ENCODE results near the gene TMEM132D. TPM values are rescaled to one million over a fixed set of nuclear protein-coding genes. Genes with fewer than 3 reads are reported as not detected.
A peak's percentile ranks its signal among the peaks of the same experiment; 100 is the strongest.

The TMEM132D gene
- polyA plus RNA-seq, 1 donor, result 1.2 TPM

DNA sequence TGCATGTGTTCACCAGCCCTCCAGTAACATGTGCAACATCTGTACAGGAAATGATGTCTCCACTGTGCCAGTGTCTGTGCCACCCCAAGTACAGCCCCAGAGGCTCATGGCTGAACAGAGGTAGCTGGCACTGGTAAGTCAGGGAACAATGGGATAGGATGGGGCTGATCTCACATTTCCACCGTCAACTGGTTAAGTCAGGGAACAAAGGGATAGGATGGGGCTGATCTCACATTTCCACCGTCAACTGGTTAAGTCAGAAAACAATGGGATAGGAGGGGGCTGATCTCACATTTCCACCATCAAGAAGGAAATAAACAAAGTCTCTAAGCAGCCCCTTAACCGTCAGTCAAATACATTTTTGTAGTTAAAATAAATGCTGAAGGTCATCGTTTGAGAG is 246.6 kb downstream of the TMEM132D start:
- DNase-seq, result no peak

GRCh38 chr12:129651951-129652350 is 251.9 kb downstream of the TMEM132D start:
- DNase-seq, result no peak

DNA sequence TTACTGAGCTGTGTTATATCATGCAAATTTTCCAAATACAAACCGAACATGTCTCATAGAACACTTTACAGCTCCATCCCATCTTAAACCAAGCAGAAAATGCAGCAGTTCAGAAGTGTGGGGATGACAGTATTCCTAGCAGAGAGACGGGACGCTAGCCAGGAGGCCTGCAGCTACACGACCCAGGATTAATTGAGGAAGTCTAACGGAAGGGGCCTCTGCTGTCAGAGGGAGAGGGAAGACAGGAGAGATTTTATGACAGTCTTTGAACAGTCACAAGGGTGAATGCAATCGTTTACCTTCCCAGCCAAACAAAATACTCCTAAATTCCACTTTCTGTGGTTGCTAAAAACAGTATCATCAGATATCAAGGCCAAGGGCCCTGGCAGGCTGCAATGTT is 261.9 kb downstream of the TMEM132D start:
- peak; percentile 12 for DNase-seq

DNA sequence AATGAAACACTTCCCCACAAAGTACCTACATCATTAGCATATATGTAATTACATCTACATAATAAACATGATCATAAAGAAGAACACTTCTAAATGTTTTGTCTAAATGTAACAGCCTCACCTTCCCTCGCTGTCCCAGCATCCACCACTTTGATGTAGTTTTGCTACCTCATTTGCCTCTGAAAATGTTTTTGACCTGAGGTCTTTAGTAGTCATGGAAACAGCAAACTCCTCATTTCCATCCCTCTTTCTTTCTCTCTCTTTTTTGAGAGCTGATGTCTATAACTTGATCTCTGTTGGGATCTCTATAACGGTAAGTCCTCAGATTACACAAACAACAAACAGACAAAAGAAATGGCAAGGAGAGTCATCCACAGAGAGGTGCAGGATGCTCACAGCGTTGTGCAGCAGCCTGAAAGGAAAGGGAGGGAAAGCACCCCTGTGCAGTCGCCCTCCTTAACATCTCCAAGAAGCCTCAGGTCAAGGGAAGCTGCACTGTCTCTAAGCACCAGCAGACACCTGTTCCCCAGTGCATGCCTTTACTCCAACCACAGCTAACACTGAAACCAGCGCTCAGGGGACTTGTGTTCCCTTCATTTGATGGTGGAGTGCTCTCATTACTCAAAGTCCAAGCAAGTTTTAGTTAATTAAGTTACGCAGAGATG is 268.7 kb downstream of the TMEM132D start:
- DNase-seq, result no peak

- DNase-seq, result no peak
Observed at GRCh38 chr12:129631316-129631715, 272.5 kb downstream of the TMEM132D start.

GRCh38 chr12:129629901-129630300 is 273.9 kb downstream of the TMEM132D start:
- DNase-seq, result no peak

DNA sequence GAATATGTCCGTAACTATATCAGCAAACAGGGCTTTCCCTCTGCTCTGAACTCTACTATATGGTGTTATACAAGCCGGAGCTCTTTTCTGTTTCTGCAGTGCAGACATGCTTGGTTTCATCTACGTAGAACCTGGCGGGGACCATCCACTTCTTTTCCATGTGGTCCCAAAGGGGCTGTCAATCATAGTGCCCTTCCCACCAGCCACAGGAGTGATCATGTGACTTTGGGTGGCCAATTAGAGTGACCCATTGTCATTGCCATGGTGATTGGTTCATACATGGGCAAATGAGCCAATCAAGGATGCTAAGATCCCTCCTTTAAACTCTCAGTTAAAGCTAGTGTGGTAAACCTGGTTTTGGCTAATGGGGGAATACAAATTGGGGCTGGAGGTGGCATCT is 281.3 kb downstream of the TMEM132D start:
- no peak for DNase-seq

- no peak for DNase-seq
Observed at GRCh38 chr12:129619271-129619670, 284.6 kb downstream of the TMEM132D start.

GRCh38 chr12:129617849-129618248 is 286.0 kb downstream of the TMEM132D start:
- DNase-seq, result no peak

DNA sequence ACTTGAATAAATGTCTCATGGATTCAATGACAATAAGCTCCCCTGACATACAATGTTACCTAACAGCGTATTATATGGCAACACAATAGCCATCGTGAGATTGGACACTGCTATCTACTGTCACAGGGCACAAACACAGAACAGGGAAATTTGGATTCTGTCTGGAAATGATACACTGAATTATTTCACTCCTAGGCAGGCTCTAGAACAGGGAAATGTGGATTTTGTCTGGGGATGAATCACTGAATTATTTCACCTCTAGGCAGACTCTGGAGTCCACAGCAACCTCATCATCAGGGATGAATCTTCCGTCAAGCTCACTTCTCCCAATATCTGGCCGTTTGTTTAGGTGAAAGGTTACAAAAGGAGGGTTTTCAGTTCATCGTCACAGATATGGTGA is 288.8 kb downstream of the TMEM132D start:
- no peak for DNase-seq

- DNase-seq, result peak; percentile 7
Observed at GRCh38 chr12:129614221-129614885, 289.5 kb downstream of the TMEM132D start.

DNA sequence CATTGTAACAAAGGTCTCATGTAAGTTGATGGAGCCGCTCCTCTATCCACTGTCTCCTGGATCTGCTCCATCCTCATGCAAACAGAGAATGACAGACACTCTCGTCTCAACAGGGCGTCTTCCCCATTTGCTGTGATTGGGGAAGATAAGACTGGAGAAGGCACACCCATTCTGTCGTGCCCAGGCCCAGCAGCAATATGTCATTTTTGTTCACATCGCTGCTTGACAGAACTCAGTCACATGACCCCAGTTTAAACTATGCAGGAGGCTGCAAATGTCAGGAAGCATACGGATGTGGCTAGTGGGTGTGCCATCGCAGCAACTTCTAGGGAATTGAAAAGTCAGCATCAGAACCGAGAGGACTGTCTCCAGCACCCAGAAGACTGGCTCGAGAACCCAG is 290.5 kb downstream of the TMEM132D start:
- no peak for DNase-seq

- DNase-seq, result no peak
Observed at GRCh38 chr12:129610601-129611120, 293.2 kb downstream of the TMEM132D start.

- no peak for DNase-seq
Observed at GRCh38 chr12:129607756-129608155, 296.1 kb downstream of the TMEM132D start.

DNA sequence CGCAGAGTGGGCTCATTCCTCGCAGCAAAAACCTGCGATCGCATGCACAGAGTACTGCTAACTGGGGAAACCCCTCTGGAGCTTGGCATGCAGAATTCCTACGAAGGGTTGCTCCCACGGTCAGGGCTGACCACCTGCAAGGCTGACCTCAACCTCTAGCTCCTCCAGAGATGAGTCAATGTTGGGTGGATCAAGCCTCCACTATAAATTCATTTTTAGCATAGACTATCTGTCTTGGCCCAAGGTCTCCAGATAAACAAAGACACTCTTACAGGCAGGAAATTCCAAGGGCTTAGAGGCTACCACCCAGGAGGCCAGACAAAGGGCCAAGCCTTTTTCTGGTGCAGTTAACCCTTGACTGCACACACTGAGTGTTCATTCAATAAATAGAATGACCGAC is 296.5 kb downstream of the TMEM132D start:
- no peak for DNase-seq

- no peak for DNase-seq
Observed at GRCh38 chr12:129606239-129606638, 297.6 kb downstream of the TMEM132D start.

DNA sequence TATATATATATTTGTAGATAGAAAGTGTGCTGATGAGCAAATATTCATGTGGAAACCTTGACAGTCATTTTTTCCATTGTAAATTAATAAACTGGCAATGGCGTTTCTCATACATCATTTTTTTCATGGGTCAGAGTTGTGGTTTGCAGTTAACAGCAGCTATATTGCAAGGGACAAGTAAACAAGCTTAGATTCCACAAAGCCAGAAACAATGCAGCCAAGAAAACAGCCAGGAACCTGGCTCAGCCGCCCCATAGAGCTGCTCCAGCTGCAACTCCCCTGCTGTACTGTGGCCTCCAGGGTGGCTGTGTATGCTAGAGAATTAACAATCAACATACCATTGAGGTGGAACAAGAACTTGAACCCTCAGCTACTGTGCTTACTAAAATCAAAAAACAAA is 298.2 kb downstream of the TMEM132D start:
- no peak for DNase-seq

DNA sequence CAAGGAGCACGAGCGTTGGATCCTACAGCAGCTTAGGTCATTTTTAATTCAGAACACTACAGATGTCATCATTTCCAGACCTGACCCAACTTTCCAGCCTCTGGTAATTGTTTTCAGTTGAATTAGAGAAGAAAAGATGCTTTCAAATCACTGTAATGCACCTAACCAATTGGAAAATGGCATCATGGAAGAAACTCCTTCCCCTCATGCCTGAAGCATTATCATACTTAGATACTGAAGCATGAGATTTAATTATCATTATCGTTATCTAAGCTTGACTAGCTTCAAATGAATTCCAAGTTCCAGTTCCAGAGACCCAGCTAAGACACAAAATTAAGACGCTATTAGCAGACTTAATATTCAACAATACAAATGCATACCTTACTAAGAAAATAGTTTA is 299.3 kb downstream of the TMEM132D start:
- no peak for DNase-seq

DNA sequence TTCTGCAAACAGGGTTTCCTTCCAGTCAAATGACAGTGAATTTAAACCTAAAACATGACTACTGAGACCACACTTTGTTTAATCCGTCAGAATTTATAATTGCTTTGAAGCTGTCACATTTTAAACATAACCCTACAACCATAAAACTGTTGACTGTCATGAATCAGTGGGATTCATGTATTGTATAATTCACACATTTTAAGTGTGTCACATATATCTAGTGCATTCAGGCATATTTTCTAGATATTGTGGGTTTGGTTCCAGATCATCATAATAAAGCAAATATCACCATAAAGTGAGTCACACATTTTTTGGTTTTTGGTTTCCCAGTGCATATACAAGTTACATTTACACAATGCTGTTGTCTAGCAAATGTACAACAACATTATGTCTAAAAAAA is 304.4 kb downstream of the TMEM132D start:
- no peak for DNase-seq

DNA sequence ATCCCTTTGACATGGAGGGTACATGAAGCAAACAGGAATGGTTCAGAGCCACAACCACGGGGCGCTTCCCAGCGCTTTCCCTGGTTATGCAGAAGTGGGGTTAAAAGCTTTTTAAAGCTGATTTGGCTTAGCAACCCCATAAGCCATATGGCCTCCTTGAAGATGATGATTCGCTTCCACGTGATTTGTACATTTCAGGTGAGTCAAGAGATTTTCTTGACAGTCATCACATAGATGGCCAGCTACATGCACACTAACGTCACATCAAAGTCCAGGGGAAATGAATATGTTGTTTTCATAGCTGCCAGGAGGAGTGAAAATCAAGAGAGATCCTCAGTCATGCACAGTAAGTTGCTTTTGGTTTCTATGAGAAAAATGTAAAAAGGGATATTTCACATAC is 309.7 kb downstream of the TMEM132D start:
- no peak for DNase-seq

GRCh38 chr12:129592449-129592848 is 311.4 kb downstream of the TMEM132D start:
- DNase-seq, result no peak

GRCh38 chr12:129589503-129589902 is 314.3 kb downstream of the TMEM132D start:
- no peak for DNase-seq

- DNase-seq, result no peak
Observed at GRCh38 chr12:129588142-129588541, 315.7 kb downstream of the TMEM132D start.

DNA sequence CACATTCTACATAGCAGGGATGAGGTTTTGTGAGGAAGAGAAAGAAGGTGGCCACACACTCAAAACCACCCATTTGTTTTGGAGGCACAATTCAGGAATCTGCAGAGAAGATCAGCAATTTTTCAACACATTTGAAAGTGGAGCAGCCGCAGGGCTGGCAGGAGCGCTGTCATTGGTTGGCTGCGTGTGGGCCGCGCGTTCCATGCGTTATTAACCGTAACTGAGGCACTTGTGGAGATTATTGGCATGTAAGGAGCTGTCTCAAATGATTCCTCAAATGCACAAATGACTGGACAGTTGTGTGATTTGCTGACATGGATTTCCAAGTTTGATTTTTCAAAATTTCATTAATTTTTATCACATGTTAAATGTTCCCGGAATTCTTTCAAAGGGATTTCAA is 318.5 kb downstream of the TMEM132D start:
- no peak for DNase-seq
